ENCODE results near the gene APBA2. TPM values are rescaled to one million over a fixed set of nuclear protein-coding genes. Genes with fewer than 3 reads are reported as not detected.

The APBA2 gene
- total RNA-seq, 4 donors from 2014 or later, result 7.7 to 14.4 (median 11.6) TPM

- WGBS, 2 donors, result 80 to 90% methylated on average over 1 to 9 of the region's 9 CpGs
Measured at GRCh38 chr15:28879551-28879950, 6.2 kb upstream of the APBA2 start.

GRCh38 chr15:28880680-28881079, 5.1 kb upstream of the APBA2 start:
- 79 to 81% methylated on average over 4 to 5 of the region's 5 CpGs for WGBS, 2 donors
- TF ChIP-seq POLR2A (IDR thresholded peaks at IDR 0.05) (no peak), CTCF (IDR thresholded peaks at IDR 0.05) (no peak)
- intact Hi-C loops (cut with DNase I), result no loop called here
- no peaks in the 10 kb centered on the region for H3K27me3 ChIP-seq
- H3K36me3 ChIP-seq, result no peaks in the 10 kb centered on the region
- DNase-seq, result no peak
- no peak overlapping the region for H3K27ac ChIP-seq
- no peaks in the 10 kb centered on the region for H3K9me3 ChIP-seq
- H3K4me1 ChIP-seq, result peaks cover 0 to 5% of the 10 kb centered on the region in 2 donors
- H3K4me3 ChIP-seq (replicated peaks in 1 of 3), result no peak overlapping the region

More at GRCh38 chr15:28879551-28879950, 6.2 kb upstream of the APBA2 start:
- Histone ChIP-seq H3K27ac (no peak overlapping the region), H3K4me1 (no peaks in the 10 kb centered on the region), H3K27me3 (no peaks in the 10 kb centered on the region), H3K36me3 (no peaks in the 10 kb centered on the region), H3K4me3 (replicated peaks in 1 of 3) (no peak overlapping the region), H3K9me3 (no peaks in the 10 kb centered on the region)
- TF ChIP-seq POLR2A (IDR thresholded peaks at IDR 0.05) (no peak), CTCF (IDR thresholded peaks at IDR 0.05) (no peak)
- intact Hi-C loops (cut with DNase I), result no loop called here
- no peak for DNase-seq

GRCh38 chr15:28881170-28881569, 4.6 kb upstream of the APBA2 start:
- intact Hi-C loops (cut with DNase I), result no loop called here
- Histone ChIP-seq H3K27me3 (no peaks in the 10 kb centered on the region), H3K36me3 (no peaks in the 10 kb centered on the region), H3K27ac (no peak overlapping the region), H3K4me1 (peaks cover 0 to 7% of the 10 kb centered on the region in 2 donors), H3K4me3 (replicated peaks in 1 of 3) (no peak overlapping the region), H3K9me3 (no peaks in the 10 kb centered on the region)
- peak in 3 of 6 experiments; percentile 25 to 44 (median 28) for TF ChIP-seq CTCF (IDR thresholded peaks at IDR 0.05)
- TF ChIP-seq POLR2A (IDR thresholded peaks at IDR 0.05), result no peak
- WGBS, 2 donors, result 45 to 46% methylated on average over 3 of the region's 3 CpGs
- peak; percentile 42 to 48 for DNase-seq

- no peak overlapping the region for H3K27ac ChIP-seq
- no peak for DNase-seq
- H3K36me3 ChIP-seq, result no peaks in the 10 kb centered on the region
- intact Hi-C loops (cut with DNase I), result no loop called here
- peaks cover 0 to 11% of the 10 kb centered on the region in 2 donors for H3K4me1 ChIP-seq
- no peaks in the 10 kb centered on the region for H3K27me3 ChIP-seq
- no peaks in the 10 kb centered on the region for H3K9me3 ChIP-seq
- 95 to 100% methylated on average over 1 of the region's 1 CpG for WGBS, 2 donors
- H3K4me3 ChIP-seq (replicated peaks in 1 of 3), result no peak overlapping the region
- TF ChIP-seq POLR2A (IDR thresholded peaks at IDR 0.05), result no peak
- no peak for TF ChIP-seq CTCF (IDR thresholded peaks at IDR 0.05)
Measured at GRCh38 chr15:28881600-28881999, 4.2 kb upstream of the APBA2 start.

- Histone ChIP-seq H3K4me3 (replicated peaks in 1 of 3) (no peak overlapping the region), H3K9me3 (no peaks in the 10 kb centered on the region), H3K36me3 (no peaks in the 10 kb centered on the region), H3K27me3 (no peaks in the 10 kb centered on the region), H3K27ac (no peak overlapping the region), H3K4me1 (peaks cover 0 to 15% of the 10 kb centered on the region in 2 donors)
- intact Hi-C loops (cut with DNase I), result no loop called here
- 93 to 94% methylated on average over 11 of the region's 11 CpGs for WGBS, 2 donors
- DNase-seq, result no peak
- TF ChIP-seq POLR2A (IDR thresholded peaks at IDR 0.05) (no peak), CTCF (IDR thresholded peaks at IDR 0.05) (no peak)
Measured at GRCh38 chr15:28884151-28884940, 1.4 kb upstream of the APBA2 start.
